ENCODE measurements around the gene TEP1.

- no peak for TF ChIP-seq CTCF (conservative IDR thresholded peaks at IDR 0.05)
- no peak for TF ChIP-seq ZFX (IDR thresholded peaks at IDR 0.05)
These were observed 15.8 kb downstream of the TEP1 start for GRCh38 chr14:20397511-20397910.

Measured in C4-2B (cell line).